NOMO-1 (cell line): Measurements from ENCODE around the gene RAB44.

Source experiments
- DNase-seq, 2 experiments: peaks; one replicate each; lab custom pipeline; 2025; ENCODE audit not compliant: unreplicated experiment in 2 of 2; lab: John Stamatoyannopoulos, UW

The RAB44 gene

GRCh38 chr6:36727505-36728021, 29.9 kb downstream of the RAB44 start:
- peak; percentile 9 to 27 for DNase-seq

- DNase-seq, result no peak
Observed at GRCh38 chr6:36728289-36729160, 30.9 kb downstream of the RAB44 start.

- no peak for DNase-seq
Observed at GRCh38 chr6:36729161-36729524, 31.5 kb downstream of the RAB44 start.

GRCh38 chr6:36730424-36731380, 33.1 kb downstream of the RAB44 start:
- DNase-seq, result no peak

GRCh38 chr6:36731622-36732310, 34.1 kb downstream of the RAB44 start:
- no peak for DNase-seq

- no peak for DNase-seq
Observed at GRCh38 chr6:36733300-36733699, 35.7 kb downstream of the RAB44 start.

GRCh38 chr6:36734486-36735060, 36.9 kb downstream of the RAB44 start:
- DNase-seq, result no peak

- peak; percentile 81 to 94 for DNase-seq
Observed at GRCh38 chr6:36735110-36736071, 37.8 kb downstream of the RAB44 start.

GRCh38 chr6:36737043-36737785, 39.6 kb downstream of the RAB44 start:
- DNase-seq, result no peak

GRCh38 chr6:36738108-36738507, 40.5 kb downstream of the RAB44 start:
- DNase-seq, result no peak

- DNase-seq, result no peak
Observed at GRCh38 chr6:36739947-36740817, 42.6 kb downstream of the RAB44 start.

- DNase-seq, result no peak
Observed at GRCh38 chr6:36740818-36741179, 43.2 kb downstream of the RAB44 start.

- no peak for DNase-seq
Observed at GRCh38 chr6:36742146-36742545, 44.5 kb downstream of the RAB44 start.

- DNase-seq, result no peak
Observed at GRCh38 chr6:36743032-36743431, 45.4 kb downstream of the RAB44 start.

- no peak for DNase-seq
Observed at GRCh38 chr6:36743538-36744303, 46.1 kb downstream of the RAB44 start.

- no peak for DNase-seq
Observed at GRCh38 chr6:36744304-36744673, 46.7 kb downstream of the RAB44 start.

GRCh38 chr6:36745283-36745682, 47.7 kb downstream of the RAB44 start:
- DNase-seq, result no peak
